Fibroblast of the conjunctiva (primary cell): ENCODE measurements around the gene SHOC1.
"Not testable (repeated sequence)": the region's sequence is repeated elsewhere in the genome, so short reads cannot be mapped to it uniquely, and the experiment has no call there.

Source experiments
- DNase-seq: peaks from one replicate; pipeline ENCODE4 v3.0.0-alpha.2; 2010; ENCODE audit warnings: low read depth

SHOC1 gene

DNA sequence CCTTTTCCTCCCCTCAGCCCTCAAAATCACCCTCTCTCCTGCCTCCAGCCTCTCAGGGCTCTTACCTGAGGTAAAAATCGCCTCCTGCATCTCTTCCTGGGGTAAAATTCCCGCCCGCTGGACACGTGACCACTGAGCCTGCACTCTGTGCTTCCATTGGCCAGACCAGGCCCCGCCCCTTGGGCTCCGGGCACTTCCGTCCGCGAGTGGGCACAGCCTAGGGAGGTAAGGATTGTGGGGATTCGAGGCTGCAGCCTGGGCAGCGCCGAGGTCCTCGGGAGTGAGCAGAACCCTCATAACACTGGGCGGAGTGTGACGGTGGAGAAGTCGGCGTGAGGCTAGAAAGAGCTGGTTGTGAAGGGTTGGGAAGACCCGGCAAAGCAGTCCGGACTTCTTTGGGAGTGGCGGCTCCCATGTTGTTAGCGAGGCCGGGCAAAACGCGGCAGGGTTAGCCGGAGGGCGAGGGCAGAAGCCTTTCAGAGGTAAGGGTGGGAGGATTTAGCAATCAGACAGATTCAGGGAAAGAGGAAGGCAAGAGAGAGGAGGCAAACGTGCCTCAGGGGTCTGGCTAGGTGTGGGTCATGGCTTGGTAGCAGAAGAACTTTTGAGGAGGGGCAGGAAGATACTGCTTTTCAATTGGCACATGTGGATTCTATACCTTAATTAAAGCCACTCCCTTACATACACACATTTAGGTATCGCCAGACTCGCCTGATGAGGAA lies at the start of gene SHOC1:
Gene SHOC1, minus strand, starts transcription at position 103 of the 722 bp plus-strand sequence. CDS start 3,519 bp downstream, outside the sequence.
- DNase-seq = no peak

DNA sequence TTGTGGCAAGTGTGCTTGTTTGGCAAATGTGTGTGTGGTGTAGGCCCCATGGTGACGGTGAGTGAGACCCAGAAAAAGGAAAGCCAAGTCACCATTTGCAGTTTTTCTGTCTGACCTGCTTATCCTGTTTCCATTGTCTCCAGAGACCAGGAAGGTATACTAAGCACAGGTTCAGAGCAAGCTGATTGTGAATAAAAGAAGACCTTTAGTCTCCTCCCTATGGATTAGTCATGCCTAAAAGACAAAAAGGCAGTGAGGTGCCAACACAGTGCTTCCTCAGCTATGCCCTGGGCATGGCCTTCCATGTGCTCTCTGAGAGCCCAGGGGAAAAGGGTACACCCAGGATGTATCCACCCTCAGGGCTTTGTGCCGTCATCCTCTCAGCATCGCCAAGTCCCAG lies 49.2 kb upstream of the SHOC1 start:
- DNase-seq = no peak

DNA sequence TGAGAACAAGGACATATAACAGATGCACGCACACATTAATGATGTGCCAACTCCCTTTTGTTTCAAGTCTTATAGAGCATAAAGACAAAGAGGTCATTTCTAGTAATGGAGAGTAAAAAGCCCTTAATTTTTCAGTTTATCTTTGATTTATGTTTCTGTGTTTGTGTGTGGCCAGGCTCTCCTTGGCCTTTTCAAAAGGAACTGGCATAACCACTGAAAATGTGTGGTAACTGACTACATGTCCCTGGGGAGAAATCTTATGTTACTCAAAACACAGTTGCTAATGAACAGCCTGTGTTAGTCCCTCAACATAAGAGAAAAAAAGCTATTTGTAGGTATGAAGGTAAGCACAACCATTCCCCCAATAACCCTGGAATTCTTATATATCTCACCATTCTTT lies 47.6 kb upstream of the SHOC1 start:
- DNase-seq = peak; percentile 34

DNA sequence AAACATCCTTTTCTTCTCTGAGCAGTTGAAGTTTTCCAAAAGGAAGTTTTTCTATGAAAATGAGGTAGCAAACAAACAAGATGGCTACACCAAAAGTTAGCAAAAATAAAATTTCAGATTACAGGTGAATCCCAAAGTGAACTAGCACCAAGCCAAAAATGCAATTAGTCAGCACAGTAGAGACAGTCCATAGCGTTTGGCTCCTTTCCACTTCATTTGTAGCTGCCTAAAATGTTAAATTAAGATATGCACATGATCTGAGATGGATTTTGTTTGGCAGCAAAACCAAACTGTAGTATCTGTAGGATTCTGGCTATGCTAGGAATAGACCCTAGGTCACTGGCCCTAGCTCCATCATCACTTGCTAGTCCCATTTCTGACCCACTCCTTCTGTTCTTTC lies 45.7 kb upstream of the SHOC1 start:
- no peak for DNase-seq

DNA sequence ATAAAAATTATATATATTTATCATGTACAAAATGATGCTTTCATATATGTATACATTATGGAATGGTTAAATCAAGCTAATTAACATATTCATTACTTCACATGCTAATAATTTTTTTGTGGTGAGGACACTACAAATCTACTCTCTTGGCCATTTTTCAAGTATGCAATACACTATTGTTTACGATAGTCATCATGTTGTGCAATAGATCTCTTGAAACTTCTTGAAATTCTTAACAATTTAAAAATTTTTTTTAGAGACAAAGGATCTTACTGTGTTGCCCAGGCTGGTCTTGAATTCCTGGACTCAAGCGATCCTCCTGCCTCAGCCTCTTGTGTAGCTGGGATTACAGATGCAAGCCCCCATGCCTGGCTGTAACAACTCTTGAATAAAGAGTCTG lies 45.2 kb upstream of the SHOC1 start:
- peak; percentile 42 for DNase-seq

DNA sequence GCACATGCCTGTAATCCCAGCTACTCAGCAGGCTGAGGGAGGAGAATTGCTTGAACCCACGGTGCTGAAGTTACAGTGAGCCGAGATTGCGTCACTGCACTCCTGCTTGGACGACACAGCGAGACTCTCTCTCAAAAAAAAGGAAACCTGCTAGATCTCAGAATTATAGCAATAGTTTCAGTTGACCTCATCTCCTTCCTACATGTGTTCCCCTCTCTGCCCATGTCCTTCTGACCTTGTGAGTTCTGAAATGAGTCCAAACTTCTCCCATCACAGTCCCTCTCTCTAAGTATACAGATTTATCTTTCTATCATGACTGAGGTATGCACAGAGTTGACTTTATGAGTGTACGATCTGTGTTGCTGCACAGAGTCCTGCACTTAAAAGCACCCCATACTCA lies 44.6 kb upstream of the SHOC1 start:
- peak; percentile 56 for DNase-seq

DNA sequence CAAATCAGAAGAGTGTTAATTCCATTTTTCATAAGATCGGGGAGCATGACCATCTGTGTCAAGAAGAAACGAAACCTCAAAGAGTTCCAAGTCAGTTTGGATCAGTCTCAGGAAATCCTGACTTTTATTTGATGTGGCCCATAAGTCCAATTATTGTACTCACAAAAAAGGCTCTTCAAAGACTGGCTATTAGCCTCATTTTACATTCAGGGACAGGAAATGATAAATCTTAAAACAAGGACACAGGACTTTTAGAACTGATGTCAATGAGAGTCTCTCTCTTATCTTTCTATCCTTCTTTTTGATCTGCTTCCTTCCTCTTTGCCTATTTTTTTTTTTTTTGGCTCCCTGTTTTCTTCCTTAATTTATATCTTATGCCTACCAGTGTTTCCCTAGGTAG lies 43.7 kb upstream of the SHOC1 start:
- DNase-seq = no peak

DNA sequence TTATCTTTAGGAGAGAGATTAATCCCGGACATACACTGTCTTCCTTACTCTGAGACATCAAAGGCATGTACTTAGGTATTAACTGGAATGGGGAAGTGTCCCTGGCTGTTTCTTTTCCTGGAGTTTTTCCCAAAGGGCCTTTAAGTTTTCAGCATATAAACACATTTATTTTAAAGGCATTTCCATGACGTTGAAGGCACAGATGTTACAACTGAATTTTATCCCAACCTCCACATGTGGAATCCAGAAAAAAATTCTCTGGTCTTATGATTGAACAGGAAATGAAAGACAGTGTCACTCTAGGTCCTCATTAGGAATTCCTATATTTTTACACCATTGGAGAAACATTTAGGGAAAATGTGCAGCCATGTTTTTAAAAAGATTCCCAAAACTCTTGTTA lies 41.6 kb upstream of the SHOC1 start:
- no peak for DNase-seq

DNA sequence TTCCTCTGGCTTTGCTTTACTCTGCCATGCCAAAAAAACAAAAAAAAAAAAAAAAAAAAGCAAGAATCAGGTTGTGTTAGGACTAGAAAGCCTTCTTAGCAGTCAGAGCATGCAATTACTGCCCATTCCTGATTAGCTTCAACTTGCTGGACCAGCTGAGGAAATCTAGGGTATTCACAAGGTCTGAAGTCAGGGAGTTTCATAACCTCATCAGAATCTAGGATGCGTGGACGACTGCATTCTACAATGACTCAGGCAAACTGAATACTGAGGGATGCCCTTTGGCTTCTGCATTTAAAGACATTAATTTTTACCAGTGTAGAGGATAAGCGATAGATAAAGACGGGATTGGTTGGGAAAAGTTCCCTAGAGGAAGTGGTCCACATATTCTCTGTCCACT lies 39.2 kb upstream of the SHOC1 start:
- DNase-seq = no peak

DNA sequence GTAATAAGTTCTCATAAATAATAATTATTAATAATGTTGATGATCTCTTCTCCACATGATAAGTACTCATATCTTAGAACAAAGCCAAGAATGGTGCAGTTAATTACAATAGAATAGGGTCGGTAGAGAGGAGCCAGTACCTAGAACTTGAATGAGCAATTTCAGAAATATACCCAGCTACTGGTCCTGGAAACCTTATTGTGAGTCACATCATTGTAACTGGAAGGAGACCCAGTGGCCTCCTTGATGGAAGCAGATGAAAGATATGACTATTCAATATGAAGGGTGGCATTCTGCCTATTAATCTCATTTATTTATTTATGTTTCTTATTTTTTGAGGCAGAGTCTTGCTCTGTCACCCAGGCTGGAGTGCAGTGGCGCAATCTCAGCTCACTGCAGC lies 37.7 kb upstream of the SHOC1 start:
- DNase-seq = no peak

DNA sequence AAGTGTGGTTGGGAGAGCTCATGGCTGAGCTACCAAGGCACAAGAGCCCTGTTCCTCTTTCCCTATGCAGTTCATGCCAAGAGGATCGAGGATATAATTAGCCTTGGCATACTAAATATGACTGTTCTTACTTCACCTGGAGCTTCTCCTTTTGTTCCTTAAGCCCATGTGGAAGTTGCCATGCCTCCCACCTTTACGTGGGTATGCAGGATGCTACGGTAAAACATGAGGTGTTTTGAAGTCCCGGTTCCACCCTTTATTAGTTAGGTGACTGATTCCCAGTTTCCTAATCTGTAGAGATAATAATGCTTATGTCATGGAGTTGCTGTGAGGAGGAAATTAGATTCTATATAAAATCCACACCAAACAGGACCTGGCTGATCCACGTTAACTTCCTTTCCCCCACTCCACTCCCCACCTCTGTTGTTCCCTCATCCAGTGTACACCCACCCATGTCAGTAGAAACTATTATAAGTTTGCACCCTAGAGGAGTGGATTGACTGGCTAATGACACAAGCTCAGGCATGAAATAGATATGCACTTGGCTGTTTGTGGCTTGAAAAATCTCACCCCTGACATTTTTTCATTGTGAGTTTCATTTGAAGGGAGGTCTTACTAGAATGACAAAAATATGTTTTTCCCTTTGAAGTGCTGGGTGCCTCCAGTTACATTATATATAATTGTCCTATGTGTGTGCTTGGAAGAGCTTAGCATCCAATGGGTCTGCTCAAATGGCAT lies 36.8 kb upstream of the SHOC1 start:
- DNase-seq = no peak

DNA sequence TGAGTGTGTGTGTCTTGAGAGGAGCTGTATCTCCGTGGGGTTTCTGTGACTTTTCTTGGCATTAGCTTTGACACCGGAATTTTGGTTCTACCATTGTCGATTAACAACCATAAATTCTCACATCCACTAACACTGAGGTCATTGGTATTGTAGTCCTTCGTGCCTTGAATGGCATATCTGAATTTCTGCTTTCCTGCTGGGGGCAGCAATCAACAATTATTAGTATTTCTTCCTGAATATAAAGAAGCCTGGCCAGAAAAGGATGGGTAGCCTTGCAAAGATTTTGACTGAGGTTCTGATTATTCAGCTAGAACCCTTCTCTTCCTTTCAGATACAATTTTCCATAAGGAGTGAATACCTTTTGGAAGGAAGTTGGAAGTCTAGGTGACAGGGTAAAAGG lies 33.5 kb upstream of the SHOC1 start:
- DNase-seq = no peak

DNA sequence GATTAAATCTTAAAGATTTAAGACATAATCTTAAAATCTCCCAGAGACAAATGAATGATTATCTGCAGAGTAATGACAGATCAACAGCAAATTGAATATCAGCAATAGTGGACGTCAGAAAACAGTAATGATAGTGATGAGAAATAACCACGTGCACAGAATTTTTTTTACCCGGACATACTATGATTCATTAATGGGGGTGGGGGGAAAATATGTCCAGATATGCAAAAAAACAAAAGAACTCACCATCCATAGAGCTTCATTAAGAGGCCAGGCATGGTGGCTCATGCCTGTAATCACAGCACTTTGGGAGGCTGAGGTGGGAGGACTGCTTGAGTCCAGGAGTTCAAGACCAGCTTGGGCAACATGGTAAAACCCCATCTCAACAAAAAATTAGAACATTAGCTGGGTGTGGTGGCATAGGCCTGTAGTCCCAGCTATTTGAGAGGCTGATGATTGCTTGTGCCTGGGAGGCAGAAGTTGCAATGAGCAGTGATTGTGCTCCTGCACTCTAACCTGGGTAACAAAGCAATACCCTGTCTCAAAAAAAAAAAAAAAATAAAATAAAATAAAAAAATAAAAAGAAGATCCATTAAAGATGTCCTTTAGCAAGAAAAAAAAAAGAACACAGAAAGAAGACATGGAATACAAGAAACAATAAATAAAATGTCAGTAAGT lies 30.9 kb upstream of the SHOC1 start:
- DNase-seq = no peak

DNA sequence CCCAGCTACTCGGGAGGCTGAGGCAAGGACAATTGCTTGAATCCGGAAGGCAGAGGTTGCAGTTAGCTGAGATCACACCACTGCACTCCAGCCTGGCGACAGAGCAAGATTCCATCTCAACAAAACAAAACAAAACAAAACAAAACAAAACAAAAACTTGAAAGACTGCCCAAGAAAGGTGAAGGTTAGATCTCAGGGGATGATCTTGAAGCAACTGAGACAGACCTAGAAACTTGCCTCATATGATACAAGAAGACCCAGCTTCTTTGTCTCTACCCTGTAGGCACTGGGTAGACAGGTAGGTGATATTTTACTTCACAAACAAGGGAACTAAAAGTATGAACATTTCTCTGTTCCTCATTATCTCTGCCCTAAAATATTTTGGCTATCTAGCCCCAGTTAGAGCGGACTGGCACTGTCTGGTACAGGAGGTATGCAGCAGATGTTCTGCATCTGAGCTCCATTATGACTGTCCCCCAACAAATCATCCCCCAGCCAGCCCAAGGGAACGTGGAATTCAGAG lies 26.3 kb upstream of the SHOC1 start:
- no peak for DNase-seq

DNA sequence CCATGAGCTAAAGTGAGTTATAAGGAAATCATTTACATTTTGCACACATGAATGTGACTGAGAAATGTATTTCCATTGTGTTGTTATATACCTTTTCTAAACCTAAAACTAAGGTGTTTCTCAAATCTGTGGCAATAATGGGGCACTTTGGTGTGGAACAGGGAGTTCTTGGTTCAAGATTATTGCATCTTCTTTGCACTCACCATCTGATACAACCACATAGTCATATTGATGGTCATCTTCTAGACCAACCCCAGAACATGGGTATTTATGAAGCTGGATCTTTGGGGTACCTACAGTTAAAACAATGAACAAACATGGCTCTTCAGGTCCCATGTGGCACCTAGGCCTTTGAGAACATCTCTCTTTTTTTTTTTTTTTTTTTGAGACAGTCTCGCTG lies 24.6 kb upstream of the SHOC1 start:
- no peak for DNase-seq

DNA sequence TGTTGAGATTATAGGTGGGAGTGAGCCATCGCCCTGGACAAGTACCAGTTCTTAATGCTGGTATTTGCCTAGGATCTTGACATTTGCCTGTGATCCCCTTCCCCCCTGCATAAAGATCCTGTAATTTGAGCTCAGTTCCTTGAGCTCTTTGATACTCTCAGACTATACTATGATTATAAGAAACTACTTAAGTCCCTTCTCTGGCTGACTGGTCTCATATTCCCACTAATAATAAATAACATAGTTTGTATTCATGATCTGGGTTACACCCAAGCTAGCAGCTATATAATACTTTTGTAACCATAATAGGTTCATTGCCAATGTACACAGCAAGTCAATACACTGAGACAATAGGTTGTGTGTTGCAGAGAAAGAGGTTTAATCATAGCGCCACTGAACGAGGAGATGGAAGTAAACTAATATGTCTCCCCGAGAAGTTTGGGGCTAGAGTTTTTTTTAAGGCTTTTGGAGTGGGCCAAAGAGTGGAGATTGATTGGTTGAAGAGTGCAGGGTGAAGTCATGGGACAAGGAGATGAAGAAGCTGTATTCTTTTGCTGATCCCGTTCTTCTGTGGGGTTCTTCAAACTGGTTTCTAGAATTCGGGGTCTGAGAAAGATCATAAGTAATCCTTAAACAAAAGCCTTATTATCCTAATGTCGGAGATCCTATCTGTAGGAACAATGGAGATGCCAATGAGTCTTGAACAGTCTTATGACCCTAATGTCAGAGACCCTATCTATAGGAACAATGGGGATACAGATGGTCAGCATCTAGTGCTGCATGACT lies 20.7 kb upstream of the SHOC1 start:
- DNase-seq = peak; percentile 26

DNA sequence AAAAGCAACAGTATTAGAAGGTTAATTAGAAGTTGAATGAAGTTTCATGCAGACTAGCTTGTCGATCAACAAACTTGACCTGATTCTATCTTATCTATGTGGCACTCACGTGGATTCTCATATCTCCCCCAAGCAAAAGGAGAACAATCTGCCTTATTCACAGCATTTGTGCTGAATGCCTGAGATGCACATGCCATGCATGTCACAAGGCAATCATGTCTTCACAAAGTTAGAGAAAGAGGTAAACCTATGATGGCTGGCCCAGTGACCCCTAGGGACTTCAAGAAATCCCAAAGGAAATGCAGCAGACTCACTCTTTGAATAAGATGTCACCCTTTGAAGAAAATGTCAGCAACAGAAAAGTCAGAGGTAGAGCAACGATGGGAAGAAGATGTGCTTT lies 17.6 kb upstream of the SHOC1 start:
- DNase-seq = no peak

DNA sequence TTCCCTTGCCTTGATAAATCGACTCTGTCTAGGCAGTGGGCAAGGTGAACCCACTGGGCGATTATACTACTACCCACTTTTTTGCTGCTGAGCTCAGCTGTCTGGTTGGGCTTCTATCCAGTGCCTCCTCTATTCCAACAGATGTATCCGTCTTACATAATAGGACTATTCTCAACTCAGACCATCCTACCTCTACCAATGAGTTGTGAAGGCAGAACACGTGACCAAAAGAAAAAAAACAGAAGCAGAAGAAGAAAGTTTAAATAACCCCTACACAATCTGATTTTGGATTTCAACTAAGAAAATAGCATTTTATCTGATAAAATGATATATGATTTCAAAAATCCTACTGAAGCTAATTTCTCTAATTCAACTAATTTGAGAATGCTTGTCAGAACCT lies 16.2 kb upstream of the SHOC1 start:
- no peak for DNase-seq

DNA sequence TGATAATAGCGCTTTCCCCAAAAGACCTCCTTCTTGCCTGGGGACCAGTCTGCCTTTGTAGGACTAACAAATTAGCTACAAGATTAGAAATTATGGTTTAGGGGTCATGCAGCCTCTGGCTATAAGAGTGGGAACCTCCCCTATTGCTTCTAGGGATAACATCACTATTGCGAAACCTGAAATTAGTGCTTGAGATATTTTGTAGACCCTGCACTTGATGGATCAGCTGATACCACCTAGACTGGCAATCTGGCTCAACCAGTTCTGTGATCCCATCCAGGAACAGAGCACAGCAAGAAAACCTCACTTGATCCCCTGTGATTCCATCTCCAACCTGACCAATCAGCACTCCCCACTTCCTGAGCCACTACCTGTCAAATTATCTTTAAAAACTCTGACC lies 15.7 kb upstream of the SHOC1 start:
- DNase-seq = not testable (repeated sequence)

DNA sequence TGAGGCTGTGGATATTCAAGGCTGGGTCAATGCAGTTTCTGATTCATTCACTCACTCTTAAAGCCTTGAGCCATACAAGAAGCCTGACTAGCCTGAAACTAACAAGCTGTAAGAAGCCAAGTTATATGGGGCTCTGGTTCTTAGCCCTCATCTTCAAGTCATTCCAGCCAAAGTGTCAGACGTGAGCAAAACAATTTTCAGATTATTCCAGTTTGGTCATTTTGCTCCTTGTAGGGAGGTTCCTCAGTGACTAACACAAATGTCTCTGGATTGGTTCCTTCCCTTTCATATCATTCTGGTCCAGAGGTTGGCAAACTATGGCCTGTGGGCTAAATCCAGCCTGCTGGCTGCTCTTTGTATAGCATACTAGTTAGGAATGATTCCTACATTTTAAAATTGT lies 12.5 kb upstream of the SHOC1 start:
- DNase-seq = no peak

DNA sequence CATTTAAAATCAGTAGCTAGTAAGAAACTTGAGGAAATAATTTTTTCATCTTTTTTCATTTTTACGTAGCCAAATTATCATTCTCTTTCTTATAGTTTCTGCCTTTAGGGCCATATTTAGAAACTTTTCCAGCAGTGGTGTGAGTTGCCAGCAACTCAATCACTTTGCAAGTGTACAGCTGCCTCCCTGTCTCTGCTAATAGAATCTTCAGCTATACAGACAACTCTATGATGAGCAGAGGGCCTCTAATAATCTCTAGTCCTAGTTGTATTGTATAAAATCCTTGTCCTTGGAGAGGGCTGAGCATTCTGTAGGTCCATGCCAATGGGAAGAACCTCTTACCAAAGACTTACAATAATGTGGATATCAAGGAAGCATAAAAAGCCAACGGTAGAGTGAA lies 11.5 kb upstream of the SHOC1 start:
- DNase-seq = no peak

DNA sequence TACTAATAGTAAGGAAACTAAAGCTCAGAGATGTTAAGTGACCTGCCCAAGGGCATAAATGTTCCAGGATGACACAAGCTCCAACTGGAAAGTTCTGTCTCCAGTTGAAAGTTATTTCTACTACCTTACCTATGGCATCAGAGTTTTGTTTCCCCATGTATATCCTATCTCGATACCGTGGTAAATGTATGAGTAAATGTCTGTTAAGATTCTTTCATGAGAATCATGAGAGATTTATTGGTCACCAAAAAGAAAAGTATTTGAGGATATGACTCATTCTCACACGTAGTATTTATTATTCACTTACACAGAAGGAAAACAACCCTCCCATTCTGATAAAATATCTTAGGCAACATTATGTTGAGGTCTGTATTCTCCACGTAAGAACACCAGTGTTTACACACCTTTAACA lies 11.1 kb upstream of the SHOC1 start:
- DNase-seq = no peak
